Erythroblast (primary cell): ENCODE measurements around the gene WSCD1.

Experiments
- DNase-seq, 2 experiments: peaks; one replicate each; lab custom pipeline; 2025; lab: John Stamatoyannopoulos, UW
- GATA1 ChIP-seq: IDR thresholded peaks from 2 replicates; pipeline ENCODE4 v1.6.1; 2011; ENCODE audit warnings: low read depth, mild to moderate bottlenecking, control low read depth, low read length, moderate library complexity
- POLR2A ChIP-seq: IDR thresholded peaks from 2 replicates; pipeline ENCODE4 v1.6.1; 2011; ENCODE audit warnings: mild to moderate bottlenecking, low read length

The WSCD1 gene

GRCh38 chr17:6098050-6098822 lies 28.1 kb downstream of the WSCD1 start:
- no peak for TF ChIP-seq GATA1
- DNase-seq = no peak

- TF ChIP-seq POLR2A (no peak), GATA1 (no peak)
- DNase-seq = no peak
Observed at GRCh38 chr17:6098823-6099180, 28.6 kb downstream of the WSCD1 start.

DNA sequence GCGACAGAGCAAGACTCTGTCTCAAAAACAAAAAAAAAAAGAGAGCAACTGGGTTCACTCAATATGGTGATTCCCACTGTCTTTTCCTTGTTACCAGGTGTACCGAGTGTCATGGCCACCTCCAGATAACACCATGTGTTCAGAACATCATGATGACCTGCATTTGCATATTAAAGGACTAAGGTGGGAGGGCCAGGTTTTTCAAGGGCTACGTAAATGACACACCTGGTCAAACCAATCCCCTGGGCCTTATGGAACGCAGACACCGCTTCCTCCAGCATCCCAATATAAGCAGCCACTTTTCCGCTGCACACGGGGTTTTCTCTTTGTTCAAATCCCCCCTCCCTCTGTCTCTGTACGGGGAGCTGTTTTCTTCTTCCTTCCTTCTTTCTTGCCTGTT lies 29.3 kb downstream of the WSCD1 start:
- TF ChIP-seq GATA1 = no peak
- no peak for TF ChIP-seq POLR2A
- DNase-seq = no peak

DNA sequence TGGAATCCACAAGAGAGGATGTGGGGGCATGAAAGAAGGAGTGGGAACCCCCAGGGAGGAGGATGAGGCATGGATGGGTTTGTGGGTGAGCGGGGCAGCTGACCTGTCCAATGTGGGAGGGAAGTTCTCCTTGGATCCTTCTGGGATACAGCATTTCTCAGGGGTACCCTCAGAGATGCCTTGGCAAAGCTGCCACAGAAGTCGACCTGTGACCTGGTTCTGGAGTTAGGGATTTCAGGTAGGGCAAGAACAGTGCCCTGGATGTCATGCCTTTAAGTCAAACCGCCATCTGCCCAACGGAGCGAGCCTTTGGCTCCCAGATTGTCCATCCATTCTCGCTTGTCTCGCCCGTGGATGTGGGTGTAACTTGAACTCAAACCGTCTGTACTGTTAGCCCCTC lies 30.0 kb downstream of the WSCD1 start:
- DNase-seq = no peak
- TF ChIP-seq POLR2A (no peak), GATA1 (no peak)

DNA sequence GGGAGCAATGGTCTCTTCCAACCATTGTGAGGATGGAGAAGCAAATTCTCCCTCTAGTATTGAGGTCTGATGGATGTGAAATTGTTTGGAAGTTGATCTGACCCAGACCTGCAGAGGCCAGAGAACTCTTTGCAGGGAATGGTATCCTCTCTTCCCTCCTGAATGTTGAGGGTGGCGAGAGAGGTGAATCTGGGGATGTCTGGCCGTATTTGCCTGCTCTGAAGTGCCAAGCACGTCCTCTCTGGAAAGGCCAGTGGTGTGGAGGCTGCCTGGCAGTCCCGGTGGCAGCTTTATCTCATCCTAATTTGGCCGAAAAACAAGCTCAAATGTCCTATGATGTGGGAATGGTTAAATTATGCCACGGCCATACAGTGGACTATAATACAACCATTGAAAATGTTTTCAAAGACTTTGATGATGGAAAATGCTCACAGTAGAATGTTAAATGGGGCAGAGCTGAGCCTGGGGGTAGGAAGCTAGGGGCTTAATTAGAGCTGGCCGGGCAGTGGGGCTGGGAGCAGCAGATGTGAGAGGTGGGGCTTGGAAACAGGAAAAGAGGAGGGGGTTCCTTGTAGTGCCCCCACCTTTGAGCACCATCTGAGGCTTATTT lies 30.8 kb downstream of the WSCD1 start:
- TF ChIP-seq POLR2A (no peak), GATA1 (no peak)
- DNase-seq = no peak

DNA sequence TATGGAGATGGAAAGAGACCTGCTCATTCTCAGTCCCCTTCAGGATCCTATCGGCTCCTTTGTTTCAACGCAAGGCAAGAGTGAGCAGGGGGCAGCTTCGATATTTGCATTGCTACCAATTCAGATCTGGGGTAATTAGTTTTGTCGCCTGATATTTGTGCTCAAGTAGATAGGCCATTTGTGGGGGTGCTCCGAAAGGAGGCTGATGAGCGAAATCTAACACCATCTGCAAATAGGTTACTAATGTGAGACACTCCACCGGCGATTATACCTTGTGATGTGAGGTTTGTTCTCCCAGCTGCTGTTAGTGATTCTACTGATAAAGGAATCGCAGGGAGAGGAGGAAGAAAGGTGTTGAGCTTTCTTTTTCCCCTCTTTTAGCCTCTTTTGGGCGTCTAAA lies 31.5 kb downstream of the WSCD1 start:
- no peak for DNase-seq
- no peak for TF ChIP-seq POLR2A
- TF ChIP-seq GATA1 = no peak

GRCh38 chr17:6102615-6103014 lies 32.4 kb downstream of the WSCD1 start:
- DNase-seq = no peak
- no peak for TF ChIP-seq GATA1
- TF ChIP-seq POLR2A = no peak

GRCh38 chr17:6104956-6105648 lies 34.9 kb downstream of the WSCD1 start:
- DNase-seq = no peak
- TF ChIP-seq GATA1 (no peak), POLR2A (no peak)

DNA sequence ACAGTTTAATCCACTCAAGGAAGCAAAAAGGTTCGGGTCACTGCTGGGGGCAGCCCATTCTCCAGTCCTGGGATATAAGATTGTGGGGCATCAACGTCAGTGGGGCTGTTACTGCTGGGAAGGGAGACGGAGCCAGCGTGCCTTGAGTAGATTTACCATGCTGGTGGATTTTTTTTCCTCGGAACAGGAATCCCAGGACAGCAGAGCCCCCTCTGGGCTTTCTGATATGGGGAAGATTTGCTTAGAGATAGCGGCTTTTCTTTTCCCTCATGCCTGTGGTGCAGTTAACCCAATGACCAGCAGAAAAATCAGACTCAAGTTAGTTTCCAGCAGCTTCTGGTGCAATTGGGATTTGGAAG lies 35.4 kb downstream of the WSCD1 start:
- no peak for TF ChIP-seq POLR2A
- TF ChIP-seq GATA1 = no peak
- DNase-seq = no peak

DNA sequence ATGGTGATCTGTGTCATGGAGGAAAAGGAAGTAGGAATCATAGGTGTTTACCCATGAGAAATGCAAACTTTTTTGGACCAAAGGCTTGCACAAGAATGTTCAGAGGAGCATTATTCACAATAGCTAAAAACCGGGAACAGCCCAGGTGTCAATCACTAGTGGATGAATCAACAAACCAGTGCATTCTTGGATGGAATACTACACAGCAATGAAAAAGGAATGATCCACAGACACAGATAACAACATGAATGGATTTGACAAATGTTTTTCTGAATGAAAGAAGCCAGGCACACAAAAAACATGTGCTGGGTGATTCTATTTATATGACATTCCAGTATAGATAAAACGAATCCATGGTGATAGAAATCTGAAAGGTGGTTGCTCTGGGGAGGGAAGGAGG lies 36.0 kb downstream of the WSCD1 start:
- TF ChIP-seq POLR2A = no peak
- no peak for TF ChIP-seq GATA1
- no peak for DNase-seq

DNA sequence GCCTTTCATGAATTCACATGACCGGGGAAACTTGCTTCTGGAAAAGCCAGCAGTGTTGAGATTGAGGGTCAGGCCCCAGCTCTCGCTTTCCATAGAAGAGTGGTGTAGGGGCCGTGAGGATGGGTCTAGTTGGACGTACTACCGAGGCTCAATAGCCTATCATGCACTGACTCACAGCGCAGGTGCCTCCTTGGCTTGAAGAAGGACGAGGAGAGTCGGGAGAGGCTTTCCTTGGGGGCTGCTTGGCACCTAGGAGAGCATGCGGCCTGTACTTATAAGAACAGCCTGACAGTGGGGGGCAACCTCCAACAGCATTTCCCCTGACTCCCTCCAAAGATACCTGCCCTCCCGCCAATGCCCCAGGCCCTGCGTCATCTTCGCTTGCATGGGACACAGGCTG lies 37.6 kb downstream of the WSCD1 start:
- DNase-seq = no peak
- TF ChIP-seq POLR2A (no peak), GATA1 (no peak)

DNA sequence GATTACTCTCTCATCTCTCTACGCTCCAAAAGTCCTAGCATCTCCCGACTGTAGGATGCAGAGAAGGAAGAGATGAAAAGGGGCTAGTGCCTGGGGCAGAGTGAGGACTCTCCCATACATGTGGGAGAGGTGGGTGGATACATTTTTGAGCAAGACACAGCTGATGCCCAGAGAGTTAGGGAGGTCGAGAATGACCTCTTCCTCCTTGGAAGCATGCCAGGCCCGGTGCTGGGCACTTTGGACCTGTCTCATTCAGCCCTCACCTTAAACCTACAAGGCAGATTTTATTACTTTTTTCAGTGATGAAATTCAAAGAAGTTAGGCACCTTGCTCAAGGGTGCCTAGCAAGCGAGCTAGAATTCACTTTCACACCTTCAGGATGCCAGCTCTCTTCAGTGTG lies 38.2 kb downstream of the WSCD1 start:
- TF ChIP-seq GATA1 (no peak), POLR2A (no peak)
- DNase-seq = no peak

GRCh38 chr17:6108987-6109386 lies 38.8 kb downstream of the WSCD1 start:
- no peak for TF ChIP-seq POLR2A
- TF ChIP-seq GATA1 = no peak
- DNase-seq = no peak

DNA sequence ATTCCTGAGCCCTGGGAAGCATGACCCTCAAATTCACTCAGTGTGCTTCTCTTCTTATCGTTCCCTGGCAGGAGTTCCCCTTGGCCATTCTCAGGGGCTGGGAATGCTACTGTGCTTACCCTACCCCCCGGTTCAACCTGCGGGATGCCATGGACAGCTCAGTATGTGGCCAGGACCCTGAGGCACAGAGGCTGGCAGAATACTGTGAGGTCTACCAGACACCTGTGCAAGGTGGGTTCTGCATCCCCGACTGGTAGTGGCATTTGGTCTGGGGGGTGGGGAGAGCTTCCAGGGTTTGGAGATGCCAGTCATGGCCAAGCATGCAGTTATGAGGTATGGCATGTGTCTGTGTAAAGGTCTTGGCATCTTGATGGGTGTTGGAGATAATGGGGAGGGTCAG lies 39.4 kb downstream of the WSCD1 start:
- DNase-seq = no peak
- TF ChIP-seq POLR2A (no peak), GATA1 (no peak)
